ENCODE results near the gene DCBLD1.
"Not testable (repeated sequence)": the region's sequence is repeated elsewhere in the genome, so short reads cannot be mapped to it uniquely, and the experiment has no call there.

The DCBLD1 gene

GRCh38 chr6:117501722-117502121, 19.2 kb downstream of the DCBLD1 start:
- no peak for DNase-seq (ENCODE audit: low spot score)

DNA sequence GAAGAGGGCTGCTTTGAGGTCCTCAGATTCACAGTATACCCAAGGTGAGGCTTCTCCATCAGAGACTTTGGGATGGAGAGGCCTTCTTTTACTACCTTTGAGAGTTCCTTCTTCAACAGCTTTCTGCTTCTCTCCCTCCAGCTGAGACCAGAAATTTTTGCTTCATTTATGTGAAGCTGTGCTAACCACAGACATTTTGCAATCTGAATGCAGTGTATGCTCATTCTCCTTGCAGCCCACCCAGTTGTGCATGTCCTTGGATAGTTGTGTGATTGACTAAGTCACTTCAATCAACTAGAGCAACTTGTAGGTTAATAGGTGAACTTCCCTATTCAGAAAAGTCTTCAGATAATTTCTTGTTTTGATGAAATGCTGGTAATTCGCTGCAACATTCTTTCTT, 20.1 kb downstream of the DCBLD1 start:
- no peak for DNase-seq (ENCODE audit: low spot score)

- no peak for DNase-seq (ENCODE audit: low spot score)
Measured at GRCh38 chr6:117503211-117503610, 20.7 kb downstream of the DCBLD1 start.

GRCh38 chr6:117504478-117505144, 22.1 kb downstream of the DCBLD1 start:
- no peak for DNase-seq (ENCODE audit: low spot score)

DNA sequence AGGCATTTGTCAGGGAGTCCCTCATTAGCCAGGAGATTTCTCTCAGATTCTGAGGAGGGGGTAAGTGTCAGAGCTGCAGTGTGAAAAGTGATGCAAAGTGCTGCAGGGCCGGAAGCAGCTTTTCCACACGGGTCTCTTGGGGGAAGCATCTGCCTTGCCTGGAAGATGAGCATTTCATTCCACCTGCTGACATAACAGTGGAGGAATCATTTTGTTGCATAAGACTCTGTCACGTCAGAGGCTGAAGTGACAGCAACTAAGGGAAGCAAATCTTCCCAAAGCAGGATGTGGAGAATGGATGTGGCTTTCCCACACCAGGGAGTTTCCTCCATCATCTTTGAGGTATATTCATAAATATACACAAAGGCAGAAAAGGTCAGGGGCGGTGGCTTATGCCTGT, 22.8 kb downstream of the DCBLD1 start:
- no peak for DNase-seq (ENCODE audit: low spot score)

- DNase-seq (ENCODE audit: low spot score) = peak; percentile 60
Measured at GRCh38 chr6:117506180-117506835, 23.8 kb downstream of the DCBLD1 start.

GRCh38 chr6:117506907-117507306, 24.4 kb downstream of the DCBLD1 start:
- no peak for DNase-seq (ENCODE audit: low spot score)

- no peak for DNase-seq (ENCODE audit: low spot score)
Measured at GRCh38 chr6:117508450-117508971, 26.0 kb downstream of the DCBLD1 start.

DNA sequence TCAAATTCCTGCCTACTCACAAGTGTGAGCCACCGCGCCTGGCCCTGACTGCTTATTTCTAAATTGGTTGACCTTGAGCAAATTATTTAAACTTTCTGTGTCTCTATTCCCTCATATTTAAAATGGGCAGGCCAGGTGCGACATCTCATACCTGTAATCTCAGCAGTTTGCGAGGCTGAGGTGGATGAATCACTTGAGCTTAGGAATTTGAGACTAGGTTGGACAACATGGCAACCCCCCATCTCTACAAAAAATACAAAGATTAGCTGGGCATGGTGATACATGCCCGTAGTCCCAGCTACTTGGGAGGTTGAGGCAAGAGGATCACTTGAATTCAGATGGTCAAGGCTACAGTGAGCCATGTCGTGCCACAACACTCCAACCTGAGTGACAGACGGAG, 26.5 kb downstream of the DCBLD1 start:
- no peak for DNase-seq (ENCODE audit: low spot score)

GRCh38 chr6:117512056-117512828, 29.8 kb downstream of the DCBLD1 start:
- no peak for DNase-seq (ENCODE audit: low spot score)

- no peak for DNase-seq (ENCODE audit: low spot score)
Measured at GRCh38 chr6:117512987-117513573, 30.6 kb downstream of the DCBLD1 start.

DNA sequence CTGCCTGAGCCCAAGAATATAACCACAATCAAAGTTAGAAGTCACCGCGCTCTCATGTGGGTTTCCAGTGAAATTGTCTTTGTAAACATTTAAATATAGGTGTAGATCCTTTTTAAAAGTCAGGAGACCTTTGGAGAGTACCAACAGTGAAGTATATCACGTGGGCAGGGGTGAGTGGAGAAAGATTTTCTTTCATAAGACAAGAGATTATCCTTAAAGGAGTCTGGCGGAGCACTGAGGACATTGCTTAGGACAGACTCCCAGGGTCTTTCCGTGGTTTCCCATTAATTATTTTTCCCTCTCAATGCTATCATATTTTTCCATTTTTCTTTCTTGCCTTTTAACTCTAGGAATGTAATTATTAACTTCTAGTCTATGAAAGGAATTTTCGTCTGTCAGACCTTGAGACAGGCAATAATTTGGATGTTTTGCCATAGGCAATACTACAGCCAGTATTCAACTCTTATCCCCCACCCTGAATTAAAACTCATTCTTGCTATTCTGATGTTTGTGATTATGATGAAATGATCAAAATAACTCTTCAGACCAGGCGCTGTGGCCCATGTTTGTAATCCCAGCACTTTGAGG, 31.4 kb downstream of the DCBLD1 start:
- no peak for DNase-seq (ENCODE audit: low spot score)

GRCh38 chr6:117514655-117515054, 32.2 kb downstream of the DCBLD1 start:
- DNase-seq (ENCODE audit: low spot score) = no peak

- DNase-seq (ENCODE audit: low spot score) = no peak
Measured at GRCh38 chr6:117515326-117515725, 32.9 kb downstream of the DCBLD1 start.

DNA sequence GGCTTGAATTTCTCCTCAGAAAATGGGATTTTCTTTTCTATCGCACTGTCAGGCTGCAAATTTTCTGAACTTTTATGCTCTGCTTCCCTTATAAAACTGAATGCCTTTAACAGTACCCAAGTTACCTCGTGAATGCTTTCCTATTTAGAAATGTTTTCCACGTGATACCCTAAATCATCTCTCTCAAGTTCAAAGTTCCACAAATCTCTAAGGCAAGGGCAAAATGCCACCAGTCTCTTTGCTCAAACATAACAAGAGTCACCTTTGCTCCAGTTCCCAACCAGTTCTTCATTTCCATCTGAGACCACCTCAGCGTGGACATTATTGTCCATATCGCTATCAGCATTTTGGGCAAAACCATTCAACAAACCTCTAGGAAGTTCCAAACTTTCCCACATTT, 35.5 kb downstream of the DCBLD1 start:
- not testable (repeated sequence) for DNase-seq (ENCODE audit: low spot score)

DNA sequence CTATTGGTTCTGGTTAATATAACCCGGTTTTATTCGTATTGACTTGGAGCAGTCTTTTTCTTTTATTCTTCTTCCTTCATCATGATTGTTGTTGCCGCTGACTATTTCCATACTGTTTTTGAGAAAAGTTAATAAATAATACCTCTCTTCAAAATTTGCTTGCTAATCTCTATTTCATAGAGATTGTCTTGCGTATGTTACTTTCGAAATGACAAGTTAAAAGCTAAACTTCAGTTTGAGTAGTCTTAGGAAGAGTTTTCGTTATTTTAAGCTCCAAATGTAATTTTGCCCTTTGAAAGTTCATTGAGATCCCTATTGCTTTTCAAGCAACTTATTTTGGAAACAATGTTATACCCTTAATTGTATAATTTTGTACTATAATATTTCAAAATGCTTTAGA, 36.4 kb downstream of the DCBLD1 start:
- no peak for DNase-seq (ENCODE audit: low spot score)

DNA sequence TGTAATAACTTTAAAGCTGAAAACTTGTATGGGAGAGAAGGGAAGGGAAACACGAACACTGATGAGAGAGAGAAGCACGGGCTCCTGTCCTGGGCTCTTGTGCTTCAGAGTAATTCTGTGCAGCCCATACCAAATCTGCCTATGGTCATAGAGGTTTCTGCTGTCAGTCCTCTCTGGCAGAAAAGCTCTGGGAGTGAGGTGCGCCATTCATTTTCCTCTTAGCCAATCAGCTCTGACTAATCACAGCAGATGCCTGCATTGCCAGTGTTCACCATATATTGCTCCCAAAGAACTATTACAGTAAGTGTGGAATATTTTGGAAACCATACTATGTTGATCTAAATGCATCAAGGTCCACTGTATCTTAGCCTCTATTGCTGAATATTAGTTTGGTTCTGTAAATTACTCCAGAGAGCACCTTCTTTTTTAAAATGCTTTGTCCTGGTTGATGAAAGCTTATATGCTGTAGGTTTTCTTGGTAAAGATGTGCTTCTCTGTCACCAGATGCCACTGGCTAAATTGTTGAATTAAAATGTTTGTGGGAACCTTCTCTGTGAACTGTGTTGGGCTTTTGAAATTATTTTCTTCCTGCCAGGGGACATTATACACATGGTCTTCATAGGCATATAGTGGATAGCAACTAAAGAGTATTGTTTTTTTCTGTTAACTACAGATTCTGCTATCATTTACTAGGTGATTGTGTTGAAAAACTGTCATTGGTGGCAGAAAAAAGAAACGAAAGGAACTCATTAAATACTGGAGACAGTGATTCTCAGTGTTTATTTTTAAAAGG, 38.3 kb downstream of the DCBLD1 start:
- no peak for DNase-seq (ENCODE audit: low spot score)

- DNase-seq (ENCODE audit: low spot score) = no peak
Measured at GRCh38 chr6:117521791-117522502, 39.5 kb downstream of the DCBLD1 start.

DNA sequence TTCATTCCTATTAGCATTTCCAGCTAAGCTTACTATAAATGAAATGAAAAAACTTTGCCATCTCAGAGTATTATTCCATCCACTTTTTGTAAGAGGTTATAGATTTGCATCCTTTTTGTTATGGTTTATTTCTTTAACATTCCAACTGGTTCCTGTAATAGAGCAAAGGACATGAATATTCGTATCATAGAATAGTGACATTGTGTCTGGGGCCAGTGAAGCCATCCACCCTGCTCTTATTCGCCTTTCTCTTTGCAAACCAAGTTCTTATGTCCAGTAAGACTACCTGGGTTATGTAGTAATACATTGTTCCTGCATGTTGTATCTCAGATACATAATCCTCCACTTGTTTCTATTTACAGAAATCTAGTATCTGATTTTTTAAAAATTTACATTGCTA, 43.1 kb downstream of the DCBLD1 start:
- DNase-seq (ENCODE audit: low spot score) = no peak

DNA sequence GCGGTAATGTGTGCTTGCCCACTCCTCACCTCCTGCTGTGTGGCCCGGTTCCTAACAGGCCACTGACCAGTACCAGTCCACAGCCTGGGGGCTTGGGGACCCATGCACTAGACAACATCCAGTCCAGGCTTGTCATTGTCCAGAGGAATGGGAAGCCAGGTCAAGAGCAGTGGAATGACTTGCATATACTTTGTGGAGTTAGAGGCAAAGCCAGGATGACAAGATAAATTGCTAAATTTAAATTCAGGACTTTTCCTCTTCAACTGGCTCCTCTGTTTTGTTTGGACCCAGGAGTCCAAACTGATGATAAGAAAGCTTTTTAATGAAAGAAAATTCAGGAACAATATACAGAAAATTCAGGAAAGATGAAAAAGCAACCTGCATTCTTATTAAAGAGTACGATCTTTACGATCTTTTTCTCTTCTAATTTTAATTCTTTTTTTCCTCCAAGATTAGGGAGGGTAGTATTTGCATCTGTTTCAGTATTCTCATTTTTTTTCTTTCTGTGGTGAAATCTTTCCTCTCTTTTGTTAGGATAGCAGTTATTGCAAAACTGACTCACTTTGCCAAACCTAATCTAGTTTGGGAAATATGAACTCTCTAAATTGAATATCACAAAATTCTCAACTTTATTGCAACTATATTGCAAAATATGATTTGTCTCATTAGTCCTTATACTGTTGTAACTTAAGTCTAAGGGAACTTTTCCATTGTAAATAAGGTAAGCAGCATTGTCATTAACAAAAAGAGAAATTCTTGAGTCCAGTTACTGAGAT, 48.2 kb downstream of the DCBLD1 start:
- no peak for DNase-seq (ENCODE audit: low spot score)
